Activated CD8-positive, alpha-beta memory T cell treated with anti-CD3 and anti-CD28 coated beads, Interleukin-2, amount 50 U/mL, for 1 hour (primary cell): ENCODE results near the gene RPS19.

Source experiments
- DNase-seq: peaks from one replicate; pipeline ENCODE4 v3.0.0-alpha.2; 2020; ENCODE audit errors: extremely low read depth

Gene RPS19

GRCh38 chr19:41915021-41915775 lies 55.1 kb downstream of the RPS19 start:
- DNase-seq: no peak

- no peak for DNase-seq
Observed at GRCh38 chr19:41915776-41916414, 55.8 kb downstream of the RPS19 start.

GRCh38 chr19:41917676-41918075 lies 57.6 kb downstream of the RPS19 start:
- DNase-seq: no peak

- DNase-seq: no peak
Observed at GRCh38 chr19:41918095-41918494, 58.0 kb downstream of the RPS19 start.

GRCh38 chr19:41918653-41919244 lies 58.7 kb downstream of the RPS19 start:
- DNase-seq: no peak

GRCh38 chr19:41919948-41920712 lies 60.1 kb downstream of the RPS19 start:
- DNase-seq: no peak

- DNase-seq: no peak
Observed at GRCh38 chr19:41920882-41921576, 61.0 kb downstream of the RPS19 start.

- DNase-seq: no peak
Observed at GRCh38 chr19:41921577-41922576, 61.8 kb downstream of the RPS19 start.
